ENCODE data around the gene DLEC1. TPM values are rescaled to one million over a fixed set of nuclear protein-coding genes. Genes with fewer than 3 reads are reported as not detected.
"Not testable (repeated sequence)": the region's sequence is repeated elsewhere in the genome, so short reads cannot be mapped to it uniquely, and the experiment has no call there.

The DLEC1 gene
- total RNA-seq, 1 experiment from 2014 or later = not detected

DNA sequence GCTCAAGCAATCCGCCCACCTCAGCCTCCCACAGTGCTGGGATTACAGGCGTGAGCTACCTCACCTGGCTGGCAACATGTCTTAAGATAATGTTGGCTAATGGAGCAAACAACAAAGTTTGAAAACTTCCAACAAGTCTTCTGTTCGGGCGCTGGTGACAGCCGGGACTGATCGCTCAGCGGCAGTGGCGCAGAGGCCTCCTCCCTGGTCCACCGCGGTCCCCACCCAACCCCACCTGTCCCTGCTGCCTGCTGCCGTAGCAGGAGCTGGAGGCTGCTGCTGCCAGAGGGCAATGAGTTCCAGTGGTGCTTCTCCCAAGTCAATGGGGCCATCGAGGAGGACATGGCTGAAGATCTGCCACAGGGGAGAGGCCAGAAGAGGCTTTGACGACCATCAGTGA lies 12.1 kb downstream of the DLEC1 start:
- CTCF ChIA-PET = no interaction called here
- BruUV-seq (replicated peaks) = no TSS peak
- ATAC-seq = no peak

DNA sequence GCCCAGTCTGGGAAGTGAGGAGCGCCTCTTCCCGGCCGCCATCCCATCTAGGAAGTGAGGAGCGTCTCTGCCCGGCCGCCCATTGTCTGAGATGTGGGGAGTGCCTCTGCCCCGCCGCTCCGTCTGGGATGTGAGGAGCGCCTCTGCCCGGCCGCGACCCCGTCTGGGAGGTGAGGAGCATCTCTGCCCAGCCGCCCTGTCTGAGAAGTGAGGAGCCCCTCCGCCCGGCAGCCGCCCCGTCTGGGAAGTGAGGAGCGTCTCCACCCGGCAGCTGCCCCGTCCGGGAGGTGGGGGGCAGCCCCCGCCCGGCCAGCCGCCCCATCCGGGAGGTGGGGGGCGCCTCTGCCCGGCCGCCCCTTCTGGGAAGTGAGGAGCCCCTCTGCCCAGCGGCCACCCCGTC lies 14.3 kb downstream of the DLEC1 start:
- H3K27me3 ChIP-seq (ENCODE audit: control insufficient read depth, insufficient read depth, low read length); H3K27ac ChIP-seq (ENCODE audit: low read length); DNase-seq (ENCODE audit: low read depth, low spot score); H3K9me3 ChIP-seq (ENCODE audit: control insufficient read depth, insufficient read depth, low read depth, low read length); CTCF ChIA-PET; ATAC-seq; H3K4me3 ChIP-seq (ENCODE audit: low read depth in 2 of 2, low read length in 2 of 2); BruUV-seq (replicated peaks); H3K4me1 ChIP-seq (ENCODE audit: control insufficient read depth, insufficient read depth, low read length); H3K36me3 ChIP-seq (ENCODE audit: control insufficient read depth, insufficient read depth, low read length); intact Hi-C loops (cut with micrococcal nuclease; ENCODE audit: unreplicated experiment); POLR2A ChIA-PET; in situ Hi-C loops (cut with HindIII; ENCODE audit: low pct_unique_long_range_greater_than_20kb, low sequenced_read_pairs): not testable (repeated sequence)

More for the DNA sequence above, 12.1 kb downstream of the DLEC1 start:
- Histone ChIP-seq H3K27me3 (ENCODE audit: control insufficient read depth, insufficient read depth, low read length) (no peaks in the 10 kb centered on the region), H3K27ac (ENCODE audit: low read length) (no peak overlapping the region), H3K4me3 (ENCODE audit: low read depth in 2 of 2, low read length in 2 of 2) (no peak overlapping the region), H3K36me3 (ENCODE audit: control insufficient read depth, insufficient read depth, low read length) (no peaks in the 10 kb centered on the region), H3K4me1 (ENCODE audit: control insufficient read depth, insufficient read depth, low read length) (no peaks in the 10 kb centered on the region), H3K9me3 (ENCODE audit: control insufficient read depth, insufficient read depth, low read depth, low read length) (no peaks in the 10 kb centered on the region)
- TF ChIP-seq POLR2AphosphoS5 (IDR thresholded peaks at IDR 0.05; ENCODE audit: low read depth, low read length) (no peak), SIN3A (IDR thresholded peaks at IDR 0.05; ENCODE audit: borderline replicate concordance, insufficient read depth, low read depth, low read length) (no peak), TCF7L2 (IDR thresholded peaks at IDR 0.05; ENCODE audit: low read depth, low read length) (no peak)
- TF ChIP-seq, protein P1, sequence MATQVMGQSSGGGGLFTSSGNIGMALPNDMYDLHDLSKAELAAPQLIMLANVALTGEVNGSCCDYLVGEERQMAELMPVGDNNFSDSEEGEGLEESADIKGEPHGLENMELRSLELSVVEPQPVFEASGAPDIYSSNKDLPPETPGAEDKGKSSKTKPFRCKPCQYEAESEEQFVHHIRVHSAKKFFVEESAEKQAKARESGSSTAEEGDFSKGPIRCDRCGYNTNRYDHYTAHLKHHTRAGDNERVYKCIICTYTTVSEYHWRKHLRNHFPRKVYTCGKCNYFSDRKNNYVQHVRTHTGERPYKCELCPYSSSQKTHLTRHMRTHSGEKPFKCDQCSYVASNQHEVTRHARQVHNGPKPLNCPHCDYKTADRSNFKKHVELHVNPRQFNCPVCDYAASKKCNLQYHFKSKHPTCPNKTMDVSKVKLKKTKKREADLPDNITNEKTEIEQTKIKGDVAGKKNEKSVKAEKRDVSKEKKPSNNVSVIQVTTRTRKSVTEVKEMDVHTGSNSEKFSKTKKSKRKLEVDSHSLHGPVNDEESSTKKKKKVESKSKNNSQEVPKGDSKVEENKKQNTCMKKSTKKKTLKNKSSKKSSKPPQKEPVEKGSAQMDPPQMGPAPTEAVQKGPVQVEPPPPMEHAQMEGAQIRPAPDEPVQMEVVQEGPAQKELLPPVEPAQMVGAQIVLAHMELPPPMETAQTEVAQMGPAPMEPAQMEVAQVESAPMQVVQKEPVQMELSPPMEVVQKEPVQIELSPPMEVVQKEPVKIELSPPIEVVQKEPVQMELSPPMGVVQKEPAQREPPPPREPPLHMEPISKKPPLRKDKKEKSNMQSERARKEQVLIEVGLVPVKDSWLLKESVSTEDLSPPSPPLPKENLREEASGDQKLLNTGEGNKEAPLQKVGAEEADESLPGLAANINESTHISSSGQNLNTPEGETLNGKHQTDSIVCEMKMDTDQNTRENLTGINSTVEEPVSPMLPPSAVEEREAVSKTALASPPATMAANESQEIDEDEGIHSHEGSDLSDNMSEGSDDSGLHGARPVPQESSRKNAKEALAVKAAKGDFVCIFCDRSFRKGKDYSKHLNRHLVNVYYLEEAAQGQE (IDR thresholded peaks at IDR 0.05; ENCODE audit: insufficient read depth in 1 of 2, low read depth in 2 of 2, low read length in 1 of 2) = no peak
- TF ChIP-seq, protein P2, sequence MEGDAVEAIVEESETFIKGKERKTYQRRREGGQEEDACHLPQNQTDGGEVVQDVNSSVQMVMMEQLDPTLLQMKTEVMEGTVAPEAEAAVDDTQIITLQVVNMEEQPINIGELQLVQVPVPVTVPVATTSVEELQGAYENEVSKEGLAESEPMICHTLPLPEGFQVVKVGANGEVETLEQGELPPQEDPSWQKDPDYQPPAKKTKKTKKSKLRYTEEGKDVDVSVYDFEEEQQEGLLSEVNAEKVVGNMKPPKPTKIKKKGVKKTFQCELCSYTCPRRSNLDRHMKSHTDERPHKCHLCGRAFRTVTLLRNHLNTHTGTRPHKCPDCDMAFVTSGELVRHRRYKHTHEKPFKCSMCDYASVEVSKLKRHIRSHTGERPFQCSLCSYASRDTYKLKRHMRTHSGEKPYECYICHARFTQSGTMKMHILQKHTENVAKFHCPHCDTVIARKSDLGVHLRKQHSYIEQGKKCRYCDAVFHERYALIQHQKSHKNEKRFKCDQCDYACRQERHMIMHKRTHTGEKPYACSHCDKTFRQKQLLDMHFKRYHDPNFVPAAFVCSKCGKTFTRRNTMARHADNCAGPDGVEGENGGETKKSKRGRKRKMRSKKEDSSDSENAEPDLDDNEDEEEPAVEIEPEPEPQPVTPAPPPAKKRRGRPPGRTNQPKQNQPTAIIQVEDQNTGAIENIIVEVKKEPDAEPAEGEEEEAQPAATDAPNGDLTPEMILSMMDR (IDR thresholded peaks at IDR 0.05) = no peak
- DNase-seq (ENCODE audit: low read depth, low spot score) = no peak
- in situ Hi-C loops (cut with HindIII; ENCODE audit: low pct_unique_long_range_greater_than_20kb, low sequenced_read_pairs) = no loop called here
- intact Hi-C loops (cut with micrococcal nuclease; ENCODE audit: unreplicated experiment) = no loop called here
- POLR2A ChIA-PET = no interaction called here

DNA sequence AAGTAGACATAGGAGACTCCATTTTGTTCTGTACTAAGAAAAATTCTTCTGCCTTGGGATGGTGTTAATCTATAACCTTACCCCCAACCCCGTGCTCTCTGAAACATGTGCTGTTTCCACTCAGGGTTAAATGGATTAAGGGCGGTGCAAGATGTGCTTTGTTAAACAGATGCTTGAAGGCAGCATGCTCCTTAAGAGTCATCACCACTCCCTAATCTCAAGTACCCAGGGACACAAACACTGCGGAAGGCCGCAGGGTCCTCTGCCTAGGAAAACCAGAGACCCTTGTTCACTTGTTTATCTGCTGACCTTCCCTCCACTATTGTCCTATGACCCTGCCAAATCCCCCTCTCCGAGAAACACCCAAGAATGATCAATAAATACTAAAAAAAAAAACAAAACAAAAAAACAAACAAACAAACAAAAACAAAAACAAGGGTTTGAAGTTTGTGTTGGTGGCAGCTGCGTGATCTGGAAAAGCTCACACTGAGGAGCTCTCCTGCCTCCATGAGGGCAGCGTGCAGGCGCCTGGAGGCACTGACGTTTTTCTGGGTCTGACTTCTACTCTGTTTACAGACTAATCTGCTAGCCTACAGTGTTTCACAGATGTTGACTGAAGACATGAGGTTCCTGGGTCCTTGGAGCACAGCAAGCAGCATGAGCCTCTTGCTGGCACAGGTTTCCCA lies 14.9 kb downstream of the DLEC1 start:
- POLR2A ChIA-PET; H3K27me3 ChIP-seq (ENCODE audit: control insufficient read depth, insufficient read depth, low read length); CTCF ChIA-PET; BruUV-seq (replicated peaks); ATAC-seq; intact Hi-C loops (cut with micrococcal nuclease; ENCODE audit: unreplicated experiment); H3K9me3 ChIP-seq (ENCODE audit: control insufficient read depth, insufficient read depth, low read depth, low read length); H3K27ac ChIP-seq (ENCODE audit: low read length); DNase-seq (ENCODE audit: low read depth, low spot score); H3K4me3 ChIP-seq (ENCODE audit: low read depth in 2 of 2, low read length in 2 of 2); H3K36me3 ChIP-seq (ENCODE audit: control insufficient read depth, insufficient read depth, low read length); in situ Hi-C loops (cut with HindIII; ENCODE audit: low pct_unique_long_range_greater_than_20kb, low sequenced_read_pairs); H3K4me1 ChIP-seq (ENCODE audit: control insufficient read depth, insufficient read depth, low read length): not testable (repeated sequence)
